Heart left ventricle (tissue), 13 donors: ENCODE data around the gene DNAI2.

Experiments used
- CTCF ChIP-seq, 12 donors: fragments of 200-600 bp; sonication (generic) in 4 of 12; IDR thresholded peaks; one replicate each; pipeline versions ENCODE4 v1.5.0 to v1.8.0; 2018 to 2022; ENCODE audit warnings: antibody characterized with exemption in 12 of 12, mild to moderate bottlenecking in 5 of 12
- POLR2A ChIP-seq, 2 donors: fragments of 450-650 bp; IDR thresholded peaks; one replicate each; pipeline ENCODE4 v1.6.1; 2017; ENCODE audit warnings: antibody characterized with exemption in 2 of 2, mild to moderate bottlenecking in 2 of 2, moderate library complexity in 2 of 2
- donor health status: ischemic (EF 13 %, LVEDD 7.1; RV severe dilation, severe dysfunction).
- donor health status: DM: no; HTN: yes; CAD: no.
- donor health status: DM: no; HTN: no; CAD: no.
- donor health status: ischemic (EF 25% LVEDD 6.9; RV normal size, moderate dysfunction).
- donor health status: ischemic (EF 25% LVEDD 5.7; RV mildly dilated, moderate dysfunction).
- donor health status: ischemic (EF 35%, LVEDD 5.7; RV mildly dilated, moderate dysfunction).
- donor health status: nonischemic (EF 11% LVEDD 7.7; RV severe dilation, severe dysfunction).
- donor health status: DM: yes; HTN: yes; CAD: no.
- donor health status: PGD.
- donor health status: ischemic (EF 29% LVEDD 5.4; RV normal size, mild dysfunction).
- donor health status: nonischemic (EF 23%, LVEDD 6.1; RV moderate dilation, normal function).

- TF ChIP-seq CTCF (IDR thresholded peaks at IDR 0.05) (no peak), POLR2A (IDR thresholded peaks at IDR 0.05) (no peak)
Observed at GRCh38 chr17:74257311-74257710, 16.7 kb upstream of the DNAI2 start.
